ENCODE measurements around the gene UBE2S. TPM values are rescaled to one million over a fixed set of nuclear protein-coding genes. Genes with fewer than 3 reads are reported as not detected.

UBE2S gene
- polyA plus RNA-seq, 1 donor (not counting 4 experiments of a cell fraction or from before 2014, with no cell fraction given) = 31.8 TPM

DNA sequence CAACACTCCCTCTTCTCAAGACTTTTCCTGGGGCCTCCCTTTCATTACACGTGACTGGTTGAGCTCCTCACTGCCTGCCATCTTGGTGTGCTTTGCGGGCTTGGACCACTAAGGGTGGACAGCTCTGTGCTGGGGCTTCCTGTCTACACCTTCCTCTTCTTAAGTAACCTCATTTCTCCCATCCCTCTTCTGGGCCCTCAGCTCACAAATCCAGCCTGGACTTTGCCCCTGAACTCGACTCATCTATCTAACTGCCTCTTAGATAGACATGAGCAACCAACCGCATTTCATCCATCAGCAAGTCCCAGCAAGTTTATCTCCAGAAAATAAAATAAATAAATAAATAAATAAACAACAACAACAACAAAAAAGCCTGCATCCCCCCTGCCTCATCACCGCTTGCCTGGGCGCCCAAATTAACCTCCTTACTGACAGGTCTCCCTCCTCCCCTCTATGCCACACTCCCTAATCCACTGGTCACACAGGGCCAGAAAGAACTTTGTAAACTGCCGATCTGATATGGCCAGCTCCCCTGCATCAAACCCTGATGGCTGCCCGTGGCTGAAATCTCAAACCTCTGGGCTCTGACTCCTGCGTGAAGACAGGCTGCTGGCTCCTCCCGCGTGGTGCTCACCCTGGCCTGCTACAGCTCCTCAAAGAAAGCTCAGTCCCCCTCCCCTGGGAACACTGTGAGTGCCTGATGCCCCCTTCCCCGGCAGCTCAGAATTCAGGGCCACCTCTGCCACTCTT is 46.1 kb upstream of the UBE2S start:
- H3K4me3 ChIP-seq (ENCODE audit: control insufficient read depth in 2 of 3, extremely low read depth in 1 of 3, insufficient read depth in 2 of 3, low read depth in 1 of 3, low read length in 3 of 3) = no peak overlapping the region
- no peaks in the 10 kb centered on the region for H3K79me2 ChIP-seq (ENCODE audit: control insufficient read depth, insufficient read depth, low read length)
- FAIRE-seq (no peak), DNase-seq (ENCODE audit: low read depth, low spot score) (no peak)
- H3K9me3 ChIP-seq (ENCODE audit: control insufficient read depth, low read depth, low read length) = no peaks in the 10 kb centered on the region
- dilution Hi-C loops (cut with MboI; ENCODE audit: extremely low pct_ligation_motif_present, low sequenced_read_pairs) = no loop called here
- H3K9ac ChIP-seq (ENCODE audit: control insufficient read depth, extremely low read depth, insufficient read depth, low read length) = no peak overlapping the region
- no peak overlapping the region for H3K4me2 ChIP-seq (ENCODE audit: control insufficient read depth, extremely low read depth, insufficient read depth, low read depth, low read length)
- peaks cover 34% of the 10 kb centered on the region for H3K27me3 ChIP-seq (ENCODE audit: control insufficient read depth, extremely low read depth, insufficient read depth, low read length)
- TF ChIP-seq, protein P1, sequence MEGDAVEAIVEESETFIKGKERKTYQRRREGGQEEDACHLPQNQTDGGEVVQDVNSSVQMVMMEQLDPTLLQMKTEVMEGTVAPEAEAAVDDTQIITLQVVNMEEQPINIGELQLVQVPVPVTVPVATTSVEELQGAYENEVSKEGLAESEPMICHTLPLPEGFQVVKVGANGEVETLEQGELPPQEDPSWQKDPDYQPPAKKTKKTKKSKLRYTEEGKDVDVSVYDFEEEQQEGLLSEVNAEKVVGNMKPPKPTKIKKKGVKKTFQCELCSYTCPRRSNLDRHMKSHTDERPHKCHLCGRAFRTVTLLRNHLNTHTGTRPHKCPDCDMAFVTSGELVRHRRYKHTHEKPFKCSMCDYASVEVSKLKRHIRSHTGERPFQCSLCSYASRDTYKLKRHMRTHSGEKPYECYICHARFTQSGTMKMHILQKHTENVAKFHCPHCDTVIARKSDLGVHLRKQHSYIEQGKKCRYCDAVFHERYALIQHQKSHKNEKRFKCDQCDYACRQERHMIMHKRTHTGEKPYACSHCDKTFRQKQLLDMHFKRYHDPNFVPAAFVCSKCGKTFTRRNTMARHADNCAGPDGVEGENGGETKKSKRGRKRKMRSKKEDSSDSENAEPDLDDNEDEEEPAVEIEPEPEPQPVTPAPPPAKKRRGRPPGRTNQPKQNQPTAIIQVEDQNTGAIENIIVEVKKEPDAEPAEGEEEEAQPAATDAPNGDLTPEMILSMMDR (optimal IDR thresholded peaks at IDR 0.05 in 1 of 3, IDR thresholded peaks at IDR 0.05 in 1 of 3, conservative IDR thresholded peaks at IDR 0.05 in 1 of 3; ENCODE audit: extremely low read depth in 1 of 3, insufficient read depth in 2 of 3, low read length in 3 of 3) = no peak
- no peak for TF ChIP-seq EZH2 (IDR thresholded peaks at IDR 0.05; ENCODE audit: low read length)
- H4K20me1 ChIP-seq (ENCODE audit: control insufficient read depth, extremely low read depth, insufficient read depth, low read length) = peaks cover 2% of the 10 kb centered on the region
- peaks cover 0 to 3% of the 10 kb centered on the region in 2 experiments for H3K36me3 ChIP-seq (ENCODE audit: control insufficient read depth in 2 of 2, extremely low read depth in 1 of 2, insufficient read depth in 2 of 2, low read length in 2 of 2)
- no peak overlapping the region for H3K27ac ChIP-seq (ENCODE audit: control insufficient read depth, insufficient read depth, low read length)
- no peaks in the 10 kb centered on the region for H3K4me1 ChIP-seq (ENCODE audit: control insufficient read depth, extremely low read depth, insufficient read depth, low read length)
- H2AFZ ChIP-seq (ENCODE audit: control insufficient read depth, low read length) = no peak overlapping the region
- H3K9me1 ChIP-seq (ENCODE audit: control insufficient read depth, extremely low read depth, insufficient read depth, low read length) = no peaks in the 10 kb centered on the region

DNA sequence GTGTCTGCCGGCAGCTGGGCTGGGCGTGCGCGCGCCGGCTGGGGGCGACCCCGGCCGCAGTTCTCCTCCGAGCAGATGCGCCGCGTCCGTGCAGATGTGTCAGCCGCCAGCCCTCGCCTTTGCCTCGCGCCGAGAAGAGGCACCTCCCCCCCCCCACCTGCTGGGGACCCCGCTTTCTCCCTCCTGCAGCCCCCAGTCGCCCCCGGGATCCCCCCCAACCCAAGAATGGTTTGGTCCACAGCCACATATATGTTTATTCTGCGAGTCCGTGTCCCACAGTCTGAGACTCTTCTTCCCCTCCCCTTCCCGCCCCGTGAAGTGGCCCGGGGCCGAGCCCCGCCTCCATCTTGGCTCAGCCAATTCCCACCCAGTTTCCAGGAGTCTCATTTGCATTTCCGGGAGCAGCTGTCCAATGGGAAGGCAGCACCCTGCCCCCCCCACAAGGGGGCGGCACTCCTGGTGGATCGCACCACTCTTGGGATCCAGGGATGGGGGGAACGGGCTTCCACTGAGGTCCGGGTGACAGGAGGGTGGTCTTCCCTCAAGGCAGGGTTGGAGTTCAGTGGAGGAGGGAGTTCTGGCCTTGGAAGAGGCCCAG is 45.3 kb upstream of the UBE2S start:
- peaks cover 2% of the 10 kb centered on the region for H4K20me1 ChIP-seq (ENCODE audit: control insufficient read depth, extremely low read depth, insufficient read depth, low read length)
- H3K9me3 ChIP-seq (ENCODE audit: control insufficient read depth, low read depth, low read length) = no peaks in the 10 kb centered on the region
- H3K79me2 ChIP-seq (ENCODE audit: control insufficient read depth, insufficient read depth, low read length) = no peaks in the 10 kb centered on the region
- H3K36me3 ChIP-seq (ENCODE audit: control insufficient read depth in 2 of 2, extremely low read depth in 1 of 2, insufficient read depth in 2 of 2, low read length in 2 of 2) = peaks cover 0 to 3% of the 10 kb centered on the region in 2 experiments
- FAIRE-seq = no peak
- peaks cover 34% of the 10 kb centered on the region for H3K27me3 ChIP-seq (ENCODE audit: control insufficient read depth, extremely low read depth, insufficient read depth, low read length)
- TF ChIP-seq, protein P1 (optimal IDR thresholded peaks at IDR 0.05 in 1 of 3, IDR thresholded peaks at IDR 0.05 in 1 of 3, conservative IDR thresholded peaks at IDR 0.05 in 1 of 3; ENCODE audit: extremely low read depth in 1 of 3, insufficient read depth in 2 of 3, low read length in 3 of 3) = peak in 1 of 3 experiments; percentile 1
- no peak for TF ChIP-seq EZH2 (IDR thresholded peaks at IDR 0.05; ENCODE audit: low read length)
- no peak overlapping the region for H3K27ac ChIP-seq (ENCODE audit: control insufficient read depth, insufficient read depth, low read length)
- dilution Hi-C loops (cut with MboI; ENCODE audit: extremely low pct_ligation_motif_present, low sequenced_read_pairs) = no loop called here
- no peak overlapping the region for H2AFZ ChIP-seq (ENCODE audit: control insufficient read depth, low read length)
- no peaks in the 10 kb centered on the region for H3K9me1 ChIP-seq (ENCODE audit: control insufficient read depth, extremely low read depth, insufficient read depth, low read length)
- peaks cover 6% of the 10 kb centered on the region for H3K4me1 ChIP-seq (ENCODE audit: control insufficient read depth, extremely low read depth, insufficient read depth, low read length)
- H3K4me2 ChIP-seq (ENCODE audit: control insufficient read depth, extremely low read depth, insufficient read depth, low read depth, low read length) = no peak overlapping the region
- H3K4me3 ChIP-seq (ENCODE audit: control insufficient read depth in 2 of 3, extremely low read depth in 1 of 3, insufficient read depth in 2 of 3, low read depth in 1 of 3, low read length in 3 of 3) = no peak overlapping the region
- no peak overlapping the region for H3K9ac ChIP-seq (ENCODE audit: control insufficient read depth, extremely low read depth, insufficient read depth, low read length)
- no peak for DNase-seq (ENCODE audit: low read depth, low spot score)

Measured in keratinocyte (primary cell).